Upper lobe of left lung (tissue), 6 donors: Measurements from ENCODE around the gene NR1H2. TPM values are rescaled to one million over a fixed set of nuclear protein-coding genes. Genes with fewer than 3 reads are reported as not detected.
A peak's percentile ranks its signal among the peaks of the same experiment; 100 is the strongest.

Experiments
- ATAC-seq, 2 donors: fragments of 200-7000 bp; cut with Tn5 transposase; one replicate each; pipeline ENCODE4 v1.9.1; 2022; ENCODE audit warnings: mild to moderate bottlenecking in 2 of 2, moderate library complexity in 2 of 2; ENCODE audit not compliant: low FRiP score in 2 of 2
- DNase-seq, 2 donors: peaks; one replicate each; pipeline ENCODE4 v3.0.0-alpha.2; 2019 to 2020
- H3K27ac ChIP-seq, 4 donors: fragments of 200-600 bp; sonication (generic); one replicate each; pipeline ENCODE4 v1.5.1; 2016 to 2019
- H3K27me3 ChIP-seq, 4 donors: fragments of 200-600 bp; sonication (generic); one replicate each; pipeline ENCODE4 v1.5.1; 2017 to 2019
- H3K36me3 ChIP-seq, 4 donors: fragments of 200-600 bp; sonication (generic); one replicate each; pipeline ENCODE4 v1.5.1; 2016 to 2019
- H3K4me1 ChIP-seq, 4 donors: fragments of 200-600 bp; sonication (generic); one replicate each; pipeline ENCODE4 v1.5.1; 2018 to 2019
- H3K4me3 ChIP-seq, 4 donors: fragments of 200-600 bp; sonication (generic); one replicate each; pipeline ENCODE4 v1.5.1; 2017 to 2019; ENCODE audit warnings: mild to moderate bottlenecking in 2 of 4, moderate library complexity in 1 of 4
- H3K9me3 ChIP-seq, 4 donors: fragments of 200-600 bp; sonication (generic); one replicate each; pipeline ENCODE4 v1.5.1; 2018 to 2019
- CTCF ChIP-seq, 6 experiments: fragments of 450-650 bp in 4 of 6; fragments of 200-600 bp in 2 of 6; sonication (generic) in 2 of 6; IDR thresholded peaks; one replicate each; pipeline ENCODE4 v1.5.1; 2016 to 2019; ENCODE audit warnings: antibody characterized with exemption in 6 of 6
- EP300 ChIP-seq, 4 donors: sonication (generic); formaldehyde crosslinking; IDR thresholded peaks; one replicate each; pipeline ENCODE4 v1.5.1; 2017; ENCODE audit warnings: antibody characterized with exemption in 4 of 4, control low read depth in 2 of 4
- POLR2A ChIP-seq, 4 donors: fragments of 450-650 bp; IDR thresholded peaks; one replicate each; pipeline ENCODE4 v1.5.1; 2016 to 2017; ENCODE audit warnings: antibody characterized with exemption in 4 of 4, mild to moderate bottlenecking in 2 of 4
- POLR2AphosphoS5 ChIP-seq, 2 donors: sonication (generic); formaldehyde crosslinking; IDR thresholded peaks; one replicate each; pipeline ENCODE4 v1.5.1; 2017; ENCODE audit warnings: antibody characterized with exemption in 2 of 2
- WGBS, 2 donors: methylation state at CpG; one replicate each; pipeline ENCODE4 v1.1.5; 2017 to 2018; 5-methylcytosine and 5-hydroxymethylcytosine counted together
- total RNA-seq, 6 donors: library from RNA; depleted of rRNA in 4 of 6; stranded (reverse); fragments of >200 nt in 4 of 6; gene quantifications; one replicate each; pipeline versions ENCODE4 v1.1.0 to v1.2.1, GENCODE V29; 2016 to 2021
- donor health status: DM: no; HTN: no; CAD: no; lungs with moderate emphysema.
- donor health status: DM: no; HTN: yes; CAD: no; lungs with severe emphysema.

The NR1H2 gene
- total RNA-seq, 6 donors from 2014 or later, result 98.3 to 170 (median 123) TPM

GRCh38 chr19:50414864-50415660, 38.8 kb downstream of the NR1H2 start:
- ATAC-seq, result peak; percentile 78 to 91
- H3K4me3 ChIP-seq, result peak overlapping the region in 1 of 4 donors; percentile 6
- H3K9me3 ChIP-seq, result no peaks in the 10 kb centered on the region
- TF ChIP-seq POLR2A (IDR thresholded peaks at IDR 0.05) (no peak), CTCF (IDR thresholded peaks at IDR 0.05) (peak; percentile 89 to 95 (median 92))
- DNase-seq, result peak; percentile 83 to 95
- H3K27me3 ChIP-seq, result peaks cover 0 to 12% (median 5%) of the 10 kb centered on the region in 4 donors
- 49 to 89% methylated on average over 11 to 34 of the region's 37 CpGs for WGBS, 2 donors
- H3K36me3 ChIP-seq, result peaks cover 0 to 4% (median under 1%) of the 10 kb centered on the region in 4 donors
- peaks cover 0 to 15% (median 8%) of the 10 kb centered on the region in 4 donors for H3K4me1 ChIP-seq
- peak overlapping the region in 1 of 4 donors; percentile 6 for H3K27ac ChIP-seq

- ATAC-seq, result peak; percentile 25 to 57
- peak; percentile 50 to 88 for DNase-seq
- 77 to 92% methylated on average over 8 to 16 of the region's 22 CpGs for WGBS, 2 donors
Observed at GRCh38 chr19:50415661-50416033, 39.4 kb downstream of the NR1H2 start.

GRCh38 chr19:50416034-50416977, 40.0 kb downstream of the NR1H2 start:
- H3K36me3 ChIP-seq, result no peaks in the 10 kb centered on the region
- H3K27ac ChIP-seq, result no peak overlapping the region
- no peak overlapping the region for H3K4me3 ChIP-seq
- ATAC-seq (peak in 1 of 2 donors; percentile 2), DNase-seq (peak in 1 of 2 donors; percentile 81)
- H3K4me1 ChIP-seq, result peaks cover 0 to 15% (median 8%) of the 10 kb centered on the region in 4 donors
- no peak for TF ChIP-seq CTCF (IDR thresholded peaks at IDR 0.05)
- TF ChIP-seq POLR2AphosphoS5 (IDR thresholded peaks at IDR 0.05), result no peak
- no peak for TF ChIP-seq EP300 (IDR thresholded peaks at IDR 0.05)
- TF ChIP-seq POLR2A (IDR thresholded peaks at IDR 0.05), result no peak
- no peaks in the 10 kb centered on the region for H3K9me3 ChIP-seq
- 86 to 90% methylated on average over 16 to 30 of the region's 35 CpGs for WGBS, 2 donors
- H3K27me3 ChIP-seq, result peaks cover 0 to 12% (median 5%) of the 10 kb centered on the region in 4 donors

More at GRCh38 chr19:50415661-50416033, 39.4 kb downstream of the NR1H2 start:
- Histone ChIP-seq H3K4me3 (peak overlapping the region in 1 of 4 donors; percentile 6), H3K36me3 (no peaks in the 10 kb centered on the region), H3K4me1 (peaks cover 0 to 15% (median 8%) of the 10 kb centered on the region in 4 donors), H3K27ac (peak overlapping the region in 1 of 4 donors; percentile 6), H3K9me3 (no peaks in the 10 kb centered on the region), H3K27me3 (peaks cover 0 to 12% (median 5%) of the 10 kb centered on the region in 4 donors)
- TF ChIP-seq POLR2A (IDR thresholded peaks at IDR 0.05), result no peak
- no peak for TF ChIP-seq EP300 (IDR thresholded peaks at IDR 0.05)

- H3K36me3 ChIP-seq, result no peaks in the 10 kb centered on the region
- ATAC-seq, result no peak
- peak in 1 of 2 donors; percentile 82 for DNase-seq
- no peak overlapping the region for H3K4me3 ChIP-seq
- 90 to 100% methylated on average over 1 to 19 of the region's 42 CpGs for WGBS, 2 donors
- H3K9me3 ChIP-seq, result no peaks in the 10 kb centered on the region
- peaks cover 0 to 12% (median 5%) of the 10 kb centered on the region in 4 donors for H3K27me3 ChIP-seq
- no peak overlapping the region for H3K27ac ChIP-seq
- peaks cover 0 to 15% (median 8%) of the 10 kb centered on the region in 4 donors for H3K4me1 ChIP-seq
- TF ChIP-seq EP300 (IDR thresholded peaks at IDR 0.05) (no peak), POLR2A (IDR thresholded peaks at IDR 0.05) (no peak), CTCF (IDR thresholded peaks at IDR 0.05) (no peak), POLR2AphosphoS5 (IDR thresholded peaks at IDR 0.05) (no peak)
Observed at GRCh38 chr19:50417111-50418081, 41.1 kb downstream of the NR1H2 start.
